DMS53 treated with DMSO at 0.1 percent for 48 hours (cell line): ENCODE results near the gene PGGHG.
A peak's percentile ranks its signal among the peaks of the same experiment; 100 is the strongest.

Experiments used
- DNase-seq: peaks from one replicate; lab custom pipeline; 2025; ENCODE audit not compliant: unreplicated experiment; lab: John Stamatoyannopoulos, UW

PGGHG gene

DNA sequence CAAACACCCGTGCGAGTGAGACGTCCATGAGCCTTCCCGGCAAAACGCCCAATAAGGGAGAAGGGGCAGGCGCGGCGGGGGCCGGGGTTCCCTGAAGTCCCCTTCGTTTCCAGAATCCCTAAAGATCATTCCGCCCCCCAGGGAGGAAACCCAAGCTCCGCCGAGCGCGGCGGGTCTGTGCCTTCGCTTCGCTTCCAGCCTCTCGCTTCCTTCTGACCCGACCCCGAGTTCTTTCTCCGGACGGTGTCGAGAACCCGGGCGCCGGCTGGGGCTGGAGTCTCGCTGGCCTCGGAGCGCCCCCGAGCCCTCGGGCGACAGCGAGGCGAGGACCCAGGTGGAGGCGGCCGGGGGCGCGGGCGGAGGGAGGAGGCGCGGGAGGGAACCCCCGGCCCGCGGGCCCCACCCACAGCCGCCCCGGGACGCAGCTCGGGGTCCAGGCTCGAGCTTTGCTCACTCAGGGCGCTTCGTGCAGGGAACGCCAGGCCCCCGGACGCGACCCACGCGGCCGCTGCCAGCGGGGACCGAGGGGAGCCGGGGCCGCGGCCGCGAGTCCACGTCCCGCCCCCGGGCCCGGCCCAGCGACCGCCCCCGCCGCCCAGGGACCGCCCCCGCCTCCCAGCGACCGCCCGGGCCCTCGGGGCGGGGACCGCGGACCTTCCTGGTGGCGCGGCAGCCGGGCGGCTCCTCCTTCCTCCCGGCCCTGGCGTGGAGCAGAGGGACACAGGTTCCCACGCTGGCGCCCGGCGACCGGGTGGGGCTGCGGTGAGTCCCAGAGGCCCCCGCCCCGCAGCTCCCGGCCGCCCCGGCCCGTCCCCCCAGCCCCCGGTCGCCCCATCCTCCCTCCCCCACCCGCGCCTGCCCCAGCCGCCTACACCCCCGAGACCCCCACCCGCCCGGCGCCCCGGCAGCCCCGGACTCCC is at the start of gene PGGHG:
Gene PGGHG (plus strand): TSS at position 649 of the 920 bp plus-strand sequence. CDS start 691 bp downstream, outside the sequence.
- peak; percentile 45 for DNase-seq

DNA sequence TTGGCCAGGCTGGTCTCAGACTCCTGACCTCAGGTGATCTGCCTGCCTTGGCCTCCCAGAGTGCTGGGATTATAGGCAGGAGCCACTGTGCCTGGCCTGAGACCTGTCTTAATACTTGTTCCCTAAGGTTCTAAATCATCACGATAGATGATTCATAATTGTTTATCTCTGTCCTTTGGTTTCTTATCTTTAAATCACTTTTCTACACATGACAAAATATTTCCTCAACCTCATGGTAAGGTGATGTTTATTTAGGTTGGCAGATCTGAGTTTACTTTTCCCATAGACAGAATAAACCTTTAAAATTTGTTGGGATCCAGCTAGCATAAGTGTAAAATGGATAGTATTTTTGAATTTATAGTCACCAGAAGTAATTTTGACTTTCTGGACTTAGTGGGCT is 48.6 kb upstream of the PGGHG start:
- no peak for DNase-seq

DNA sequence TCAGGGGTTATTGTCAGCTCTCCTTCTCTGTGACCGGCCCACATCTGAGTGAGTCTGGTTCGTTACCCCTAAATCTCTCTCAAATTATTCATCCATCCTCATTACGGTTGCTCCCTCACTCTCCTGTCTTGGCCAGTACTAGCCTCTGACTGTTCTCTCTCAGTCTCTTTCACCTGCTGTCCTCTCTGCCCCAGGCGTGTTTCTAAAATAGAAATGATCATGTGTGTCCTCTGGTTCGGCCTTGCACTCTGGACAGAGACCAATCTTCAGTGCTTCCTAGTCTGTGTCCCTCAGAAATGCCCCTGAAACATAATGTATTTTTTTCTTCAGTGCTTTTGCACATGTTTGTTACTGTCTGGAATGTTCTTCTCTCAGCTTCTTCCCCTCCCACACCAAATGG is 47.3 kb upstream of the PGGHG start:
- DNase-seq: no peak

DNA sequence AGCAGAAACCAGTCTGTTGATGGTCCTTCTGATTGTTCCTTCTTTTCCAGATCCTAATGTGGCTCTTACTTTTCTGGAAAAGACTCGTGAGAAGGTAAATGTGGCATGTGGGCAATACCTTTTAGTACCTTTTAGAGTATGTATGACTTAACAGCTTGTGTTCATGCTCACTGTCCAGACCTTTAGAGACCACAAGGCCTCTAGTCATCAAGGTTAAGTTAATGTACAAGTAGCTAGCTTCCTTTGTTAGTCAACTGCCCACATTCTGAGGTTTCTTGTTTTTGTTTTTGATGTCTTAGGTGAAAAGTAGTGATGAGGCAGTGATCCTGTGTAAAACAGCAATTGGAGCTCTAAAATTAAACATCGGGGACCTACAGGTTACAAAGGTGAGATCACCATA is 44.5 kb upstream of the PGGHG start:
- no peak for DNase-seq

DNA sequence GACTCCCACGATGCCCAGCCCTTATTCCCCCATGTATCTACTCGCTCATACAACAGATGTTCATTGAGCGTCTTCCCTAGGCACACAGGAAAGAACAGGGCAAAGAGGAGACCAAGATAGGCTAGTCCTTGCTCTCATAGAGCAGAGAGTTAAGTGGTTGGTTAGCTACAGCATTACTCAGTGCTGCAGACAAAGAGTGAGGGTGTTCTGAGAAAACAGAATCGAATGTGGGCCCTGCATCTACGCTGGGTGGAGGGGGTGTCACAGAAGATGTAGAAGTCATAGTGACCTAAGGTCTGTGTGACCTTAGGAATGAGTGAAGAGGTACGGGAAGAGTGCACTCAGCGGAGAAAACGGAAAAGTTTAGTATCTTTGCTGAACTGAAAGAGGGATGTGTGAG is 39.9 kb upstream of the PGGHG start:
- no peak for DNase-seq

DNA sequence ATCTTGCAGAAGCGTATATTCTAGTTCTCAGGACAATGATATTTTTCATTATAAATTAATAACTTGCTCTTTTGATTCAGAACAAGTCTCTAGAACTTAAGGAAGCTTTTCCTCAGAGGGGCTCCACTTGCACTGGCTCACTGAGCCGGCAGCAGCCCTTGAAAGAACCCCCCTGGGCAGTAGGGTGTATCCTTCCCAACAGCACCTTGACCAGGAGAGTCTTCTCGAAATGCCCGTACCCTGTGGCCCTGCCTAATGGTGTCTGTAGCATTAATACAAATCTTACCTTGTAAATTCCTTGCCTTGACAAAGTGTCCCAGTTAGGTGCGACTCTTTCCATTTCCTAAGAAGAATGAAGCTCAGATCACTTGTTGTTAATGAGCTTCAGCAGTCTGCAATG is 38.7 kb upstream of the PGGHG start:
- no peak for DNase-seq

DNA sequence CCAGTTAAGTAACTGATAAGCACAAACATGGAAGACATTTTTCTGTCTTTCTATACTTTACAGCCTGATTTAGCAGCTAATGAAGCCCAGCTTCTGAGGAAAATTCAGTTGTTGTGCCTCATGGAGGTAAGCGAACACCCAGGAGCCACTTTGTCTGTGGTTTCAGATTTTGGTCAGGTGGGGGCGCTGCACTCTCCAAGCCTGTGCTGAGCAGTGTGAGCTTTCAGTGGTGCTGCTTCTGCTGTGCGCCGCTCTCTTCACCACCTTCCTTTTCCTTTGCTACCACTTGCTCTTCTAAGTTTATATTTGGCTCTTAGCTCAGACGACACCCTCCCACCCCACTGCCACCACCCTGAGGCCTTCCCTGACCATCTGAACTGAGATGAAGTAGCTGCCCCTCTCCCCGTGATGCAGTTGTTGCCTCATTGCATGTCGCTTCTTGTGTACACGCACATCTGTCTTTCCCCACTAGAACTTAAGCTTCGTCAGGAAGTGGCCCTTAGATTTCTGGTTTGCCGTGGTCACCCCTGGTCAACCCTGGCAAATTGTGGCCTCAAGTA is 38.1 kb upstream of the PGGHG start:
- DNase-seq: peak; percentile 51

DNA sequence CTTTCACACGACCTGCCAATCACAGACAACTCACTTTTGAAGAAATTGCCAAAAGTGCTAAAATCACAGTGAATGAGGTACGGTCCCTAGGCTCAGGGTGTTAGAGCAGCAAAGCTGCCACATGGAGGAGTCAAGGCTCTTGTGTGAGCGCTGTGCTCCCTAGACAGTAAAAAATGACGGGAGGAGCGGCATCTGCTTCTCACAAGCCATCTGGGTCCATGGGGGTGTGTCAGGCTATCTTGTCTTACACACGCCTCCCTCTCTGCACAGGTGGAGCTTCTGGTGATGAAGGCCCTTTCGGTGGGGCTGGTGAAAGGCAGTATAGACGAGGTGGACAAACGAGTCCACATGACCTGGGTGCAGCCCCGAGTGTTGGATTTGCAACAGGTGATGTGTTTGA is 37.4 kb upstream of the PGGHG start:
- no peak for DNase-seq

DNA sequence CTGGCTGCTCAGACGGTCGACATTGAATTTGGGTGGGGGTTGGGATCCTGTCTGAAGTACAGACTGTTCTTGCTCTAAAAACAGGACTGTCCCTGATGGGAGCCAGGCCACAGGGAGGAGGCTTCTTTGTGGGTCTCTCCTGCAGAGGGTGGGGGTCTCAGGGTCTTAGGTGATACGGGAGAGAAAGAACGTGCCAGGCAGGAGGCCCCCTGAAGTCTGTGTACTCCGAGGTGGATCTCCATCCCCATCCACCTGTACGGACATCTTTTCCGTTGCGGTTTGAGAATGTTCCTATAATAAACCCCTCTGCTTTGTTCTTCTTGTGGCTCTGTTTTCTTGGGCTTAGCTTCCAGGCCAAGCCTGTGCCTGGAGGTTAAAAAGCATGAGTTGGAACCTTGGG is 36.3 kb upstream of the PGGHG start:
- no peak for DNase-seq

DNA sequence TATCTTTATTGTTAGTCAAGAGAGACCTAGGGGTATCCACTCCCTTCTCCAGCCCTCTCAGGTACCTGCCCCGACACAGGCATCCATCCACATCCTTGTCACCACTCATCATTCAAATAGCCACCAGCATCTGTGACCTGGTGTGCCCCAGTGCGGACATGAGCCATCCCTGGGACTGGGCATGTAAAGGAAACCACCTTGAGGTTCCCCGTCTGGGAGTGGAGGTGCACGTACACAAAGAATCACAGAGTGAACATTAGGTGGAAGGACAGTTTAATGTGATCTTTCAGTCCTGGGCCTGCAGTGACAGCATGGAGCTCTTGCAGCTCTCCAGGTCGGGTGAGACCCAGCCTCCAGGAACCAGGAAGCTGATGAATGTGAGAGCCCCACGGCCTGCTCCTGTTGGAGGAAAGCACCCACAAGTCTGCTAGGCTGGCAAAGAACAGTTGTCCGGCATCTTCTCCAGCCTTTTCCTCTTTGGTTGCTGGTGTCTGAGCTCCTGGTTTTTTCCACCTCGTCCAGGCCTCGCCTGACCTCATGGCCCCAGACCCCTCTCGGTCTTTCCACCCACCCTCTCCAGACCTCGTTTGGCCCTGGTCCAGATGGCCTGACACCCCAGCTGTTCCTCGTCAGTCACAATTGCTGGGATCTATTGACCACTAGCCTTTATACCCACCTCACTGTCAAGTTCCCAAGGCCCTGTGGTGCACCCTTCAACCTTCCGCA is 35.6 kb upstream of the PGGHG start:
- DNase-seq: no peak

DNA sequence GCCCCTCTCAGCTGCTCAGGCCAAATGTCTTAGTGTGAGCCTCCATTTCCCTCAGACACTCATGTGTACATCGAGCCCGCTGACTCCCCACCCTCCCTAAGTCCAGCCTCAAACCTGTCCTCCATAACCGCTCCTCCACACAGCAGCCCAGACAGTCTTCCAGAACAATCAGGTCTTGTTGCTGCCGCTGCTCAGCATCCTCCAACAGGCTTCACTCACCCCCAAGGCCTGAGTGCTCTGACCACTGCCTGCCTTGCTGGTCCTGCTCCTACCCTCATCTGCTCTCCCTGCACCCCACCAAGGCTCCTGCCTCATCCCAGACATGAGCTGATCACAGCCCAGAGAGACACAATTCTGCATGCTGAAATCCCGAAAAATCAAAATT is 35.0 kb upstream of the PGGHG start:
- DNase-seq: no peak

DNA sequence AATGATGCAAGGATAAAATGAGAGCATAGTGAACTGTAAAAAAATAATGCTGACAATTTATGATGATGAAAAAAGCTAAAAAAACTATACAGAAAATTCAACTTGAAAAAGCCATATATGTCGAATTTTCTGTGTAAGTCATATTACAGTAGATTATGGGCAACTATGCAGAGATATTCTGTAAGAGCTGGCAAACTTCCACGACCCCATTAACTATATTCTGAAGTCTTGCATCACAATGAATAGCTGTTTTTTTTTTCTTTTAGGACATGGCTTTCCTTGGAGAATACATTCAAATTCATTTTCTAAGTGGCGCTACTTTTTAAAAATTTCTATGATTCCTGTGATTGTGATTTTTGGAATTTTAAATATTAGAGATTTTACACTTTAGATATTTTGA is 33.8 kb upstream of the PGGHG start:
- no peak for DNase-seq

DNA sequence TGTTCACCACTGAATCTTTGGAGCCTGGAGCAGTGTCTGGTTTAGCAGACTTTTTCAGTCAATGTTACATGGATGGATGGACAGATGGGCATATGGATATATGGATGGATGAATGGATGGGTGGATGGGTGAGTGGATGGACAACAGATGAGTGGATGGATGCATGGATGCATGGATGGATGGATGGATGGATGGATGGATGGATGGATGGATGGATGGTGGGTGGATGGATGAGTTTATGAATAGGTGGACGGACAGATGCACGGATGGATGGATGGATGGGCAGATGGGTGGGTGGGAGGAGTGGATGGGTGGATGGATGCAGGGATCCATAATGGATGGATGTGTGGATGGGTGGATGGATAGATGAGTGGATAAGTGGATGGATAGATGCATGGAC is 33.1 kb upstream of the PGGHG start:
- DNase-seq: no peak

DNA sequence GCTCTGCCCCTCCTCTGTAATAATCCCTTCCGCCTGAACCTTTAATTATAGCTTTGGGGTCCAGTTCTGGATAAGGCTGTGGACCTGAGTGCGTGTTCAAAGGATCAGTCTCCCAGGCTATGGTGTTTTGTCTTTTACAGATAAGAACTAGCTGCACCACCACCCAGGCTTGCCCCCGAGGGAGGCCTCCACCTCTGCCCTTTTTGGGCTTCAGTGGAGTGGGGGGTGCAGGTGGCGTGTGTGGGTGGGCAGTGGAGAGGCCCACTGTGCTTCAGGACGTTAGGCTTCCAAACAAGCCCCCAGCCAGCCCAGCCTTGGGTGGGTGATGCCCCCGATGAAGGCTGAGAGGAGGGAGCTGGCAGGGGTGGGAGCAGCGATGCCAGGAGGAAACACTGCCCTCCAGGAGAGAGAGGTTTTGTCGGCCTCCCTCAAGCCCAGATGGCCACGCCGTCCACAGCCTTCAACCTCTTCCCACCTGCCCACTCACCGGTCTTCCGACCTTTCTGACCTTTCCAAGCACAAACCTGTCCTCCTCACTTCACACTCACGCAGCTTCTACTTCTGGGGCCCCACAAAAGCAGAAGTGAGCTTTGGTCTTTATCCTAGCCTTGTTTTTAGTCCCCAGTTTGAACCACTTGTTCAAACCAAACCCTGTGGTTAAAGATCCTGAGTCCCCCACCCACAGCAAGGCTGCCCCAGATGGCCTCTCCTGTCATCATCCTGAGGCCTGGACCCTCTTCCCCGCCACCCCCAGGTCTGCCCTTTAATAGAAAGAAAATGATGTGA is 31.8 kb upstream of the PGGHG start:
- no peak for DNase-seq

DNA sequence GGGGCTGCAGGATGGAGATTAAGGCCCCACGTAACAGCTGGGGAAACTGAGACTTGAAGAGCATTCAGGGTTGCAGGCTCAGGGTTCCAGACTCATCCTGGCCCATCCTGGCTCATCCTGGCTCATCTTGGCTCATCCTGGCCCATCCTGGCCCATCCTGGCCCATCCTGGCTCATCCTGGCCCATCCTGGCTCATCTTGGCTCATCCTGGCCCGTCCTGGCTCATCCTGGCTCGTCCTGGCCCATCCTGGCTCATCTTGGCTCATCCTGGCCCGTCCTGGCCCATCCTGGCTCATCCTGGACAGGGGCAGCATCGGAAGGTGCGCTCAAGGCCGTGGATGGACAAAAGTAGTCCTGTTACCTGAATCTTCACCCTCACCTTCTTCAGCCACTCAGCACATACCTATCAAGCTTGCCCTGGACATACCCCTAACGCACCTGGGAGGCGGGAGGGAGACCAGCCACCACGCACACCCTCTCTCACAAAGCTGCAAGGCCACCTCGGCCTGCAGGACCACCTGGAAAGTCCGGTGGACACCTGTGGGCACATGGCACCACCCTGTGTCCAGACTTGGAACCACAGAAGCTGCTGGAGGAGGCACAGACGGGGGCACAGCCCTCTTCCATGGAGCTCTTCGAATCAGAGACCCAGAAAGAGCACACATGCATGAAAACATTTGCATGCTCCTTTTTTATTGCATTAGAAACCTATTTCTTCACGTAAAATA is 31.0 kb upstream of the PGGHG start:
- no peak for DNase-seq

DNA sequence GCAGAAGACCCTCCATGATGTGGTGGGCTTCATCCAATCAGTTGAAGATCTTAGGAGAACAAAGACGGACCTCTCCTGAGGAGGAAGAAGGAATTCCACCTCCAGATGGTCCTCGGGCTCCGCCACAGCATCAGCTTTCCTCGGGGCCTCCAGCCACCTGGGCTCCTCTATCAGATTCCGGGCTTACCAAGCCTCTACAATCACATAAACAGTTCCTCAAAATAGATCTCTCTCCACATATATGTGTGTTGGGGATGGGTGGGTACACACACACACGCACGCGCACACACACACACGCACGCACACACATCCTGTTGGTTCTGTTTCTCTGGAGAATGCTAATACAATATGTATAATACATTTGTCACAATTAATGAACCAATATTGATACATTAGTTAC is 29.5 kb upstream of the PGGHG start:
- no peak for DNase-seq

DNA sequence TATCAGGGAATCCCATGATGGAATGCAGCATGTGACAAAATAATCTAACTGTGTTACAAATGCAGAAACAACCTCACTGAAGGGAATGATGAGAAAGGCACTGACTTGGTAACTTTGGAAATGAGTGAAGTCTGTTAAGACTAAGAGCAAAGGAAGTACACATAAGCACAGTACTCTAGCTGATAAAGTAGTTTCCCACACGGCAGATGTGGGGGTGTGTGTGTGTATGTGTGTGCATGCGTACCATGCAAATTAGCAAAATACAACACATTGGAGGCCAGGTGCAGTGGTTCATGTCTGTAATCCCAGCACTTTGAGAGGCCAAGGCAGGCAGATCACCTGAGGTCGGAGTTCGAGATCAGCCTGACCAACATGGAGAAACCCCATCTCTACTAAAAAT is 27.3 kb upstream of the PGGHG start:
- no peak for DNase-seq

DNA sequence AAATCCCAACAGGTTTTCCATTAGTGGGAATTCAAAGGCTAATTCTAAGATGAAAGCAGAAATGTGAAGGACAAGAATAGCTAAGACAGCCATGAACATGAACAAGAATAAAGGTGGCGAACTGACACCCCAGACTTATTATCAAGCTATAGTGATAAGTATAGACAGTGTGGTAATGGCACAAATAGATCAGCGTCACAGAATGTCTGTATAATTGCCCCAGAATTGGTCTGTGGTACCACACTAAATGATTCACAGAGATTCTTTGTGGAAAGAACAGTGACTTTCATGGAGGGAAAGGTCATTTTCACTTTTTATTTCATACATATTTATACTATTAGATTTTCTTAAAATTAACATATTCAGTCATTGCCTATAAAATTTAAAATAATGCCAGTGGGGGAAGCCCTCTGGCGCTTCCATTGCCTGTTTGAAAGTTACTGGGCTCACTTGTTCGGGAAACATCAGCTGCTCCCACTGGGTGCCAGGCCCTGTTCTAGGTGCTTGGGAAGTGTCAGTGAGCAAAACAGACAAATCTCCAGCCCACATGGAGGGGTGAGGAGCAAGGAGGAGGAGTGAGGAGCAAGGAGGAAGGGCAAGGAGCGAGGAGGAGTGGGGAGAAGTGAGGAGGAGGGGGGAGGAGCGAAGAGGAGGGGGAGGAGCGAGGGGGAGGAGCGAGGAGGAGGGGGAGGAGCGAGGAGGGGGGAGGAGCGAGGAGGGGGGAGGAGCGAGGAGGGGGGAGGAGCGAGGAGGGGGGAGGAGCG is 22.1 kb upstream of the PGGHG start:
- no peak for DNase-seq

DNA sequence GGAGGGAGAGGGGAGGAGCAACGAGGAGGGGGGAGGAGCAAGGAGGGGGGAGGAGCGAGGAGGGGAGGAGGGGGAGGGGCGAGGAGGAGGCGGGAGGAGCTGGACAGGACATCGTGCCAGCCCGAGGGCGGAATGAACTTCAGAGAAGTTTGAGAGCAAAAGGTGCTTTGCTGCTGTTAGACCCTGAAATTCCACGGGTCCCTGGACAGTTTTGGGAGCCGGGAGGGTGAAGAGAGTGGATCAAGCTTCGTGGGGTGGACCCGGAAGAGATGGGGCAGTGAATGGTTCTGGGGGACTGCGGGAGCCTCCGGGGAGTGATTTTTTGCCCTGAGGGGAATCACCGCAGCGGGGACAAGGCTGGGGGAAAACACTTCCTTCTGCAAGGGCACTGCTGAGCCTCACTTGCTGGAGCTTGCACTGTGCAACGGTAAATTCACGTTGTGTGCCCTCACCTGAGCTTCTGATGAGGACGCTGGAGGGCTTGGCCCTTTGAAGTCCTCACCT is 21.4 kb upstream of the PGGHG start:
- peak; percentile 16 for DNase-seq

DNA sequence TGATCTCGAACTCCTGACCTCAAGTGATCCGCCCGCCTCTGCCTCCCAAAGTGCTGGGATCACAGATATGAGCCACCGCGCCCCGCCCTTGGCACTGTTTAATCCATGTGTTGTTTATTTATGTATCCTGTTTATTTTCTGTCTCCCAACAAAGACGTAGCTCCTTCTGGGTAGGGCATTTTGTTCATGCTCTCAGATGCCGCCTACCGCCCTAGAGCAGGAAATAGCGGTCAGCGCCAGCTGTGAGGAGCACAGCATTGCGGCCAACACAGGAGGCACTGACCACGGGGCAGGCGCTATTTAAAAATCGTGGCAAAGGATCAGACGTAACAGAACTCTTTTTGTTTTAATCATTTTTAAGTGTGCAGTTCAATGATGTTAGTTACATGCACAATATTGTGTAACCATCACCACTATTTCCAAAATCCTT is 20.2 kb upstream of the PGGHG start:
- DNase-seq: peak; percentile 37
